Type B pancreatic cell (in vitro differentiated cells): Measurements from ENCODE around the gene FRMD5. TPM values are rescaled to one million over a fixed set of nuclear protein-coding genes. Genes with fewer than 3 reads are reported as not detected.
"Not testable (repeated sequence)": the region's sequence is repeated elsewhere in the genome, so short reads cannot be mapped to it uniquely, and the experiment has no call there.

ENCODE experiments used
- DNase-seq: peaks from one replicate; pipeline ENCODE4 v3.0.0; 2021; ENCODE audit warnings: mixed read lengths; ENCODE audit not compliant: unreplicated experiment; ENCODE audit errors: extremely low spot score
- H3K27ac Mint-ChIP-seq: 2 replicates; pipeline ENCODE4 v1.8.0; 2021; ENCODE audit warnings: mild to moderate bottlenecking, mixed read lengths
- H3K27me3 Mint-ChIP-seq: 2 replicates; pipeline ENCODE4 v1.8.0; 2021; ENCODE audit warnings: mixed read lengths
- H3K36me3 Mint-ChIP-seq: 2 replicates; pipeline ENCODE4 v1.8.0; 2021; ENCODE audit warnings: mixed read lengths
- H3K4me1 Mint-ChIP-seq: one replicate; pipeline ENCODE4 v1.8.0; 2021; ENCODE audit warnings: mixed read lengths; ENCODE audit not compliant: unreplicated experiment
- H3K4me3 Mint-ChIP-seq: 2 replicates; pipeline ENCODE4 v1.8.0; 2021; ENCODE audit warnings: mild to moderate bottlenecking, mixed read lengths
- H3K9me3 Mint-ChIP-seq: 2 replicates; pipeline ENCODE4 v1.8.0; 2021; ENCODE audit warnings: mixed read lengths
- CTCF ChIP-seq: fragments of 200-600 bp; sonication (generic); conservative IDR thresholded peaks from 2 replicates; pipeline ENCODE4 v1.5.0; 2021; ENCODE audit warnings: antibody characterized with exemption, mild to moderate bottlenecking
- total RNA-seq: library from RNA; stranded (reverse); gene quantifications from 2 replicates; pipeline ENCODE4 v1.2.1, GENCODE V29; 2021; ENCODE audit warnings: low replicate concordance

FRMD5 gene
- total RNA-seq, 1 donor from 2014 or later = 3.8 TPM

DNA sequence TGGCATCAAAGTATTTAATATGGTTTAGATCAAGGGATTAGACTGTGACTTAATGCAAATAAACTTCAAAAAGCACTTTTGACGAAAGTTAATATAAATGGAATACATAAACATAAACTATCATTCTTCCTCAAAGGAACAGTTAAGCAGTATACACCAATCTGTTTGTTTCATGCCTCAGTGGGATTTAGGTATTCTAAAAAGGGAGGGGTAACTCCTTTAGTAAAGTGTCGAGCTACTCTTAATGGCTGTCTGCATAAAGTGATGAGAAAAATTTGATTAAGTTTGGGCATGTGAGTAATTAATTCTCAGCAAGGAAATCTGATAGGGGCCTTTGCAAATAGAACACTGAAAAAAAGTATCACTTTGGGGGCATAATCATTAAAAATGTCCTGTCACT is 176.9 kb downstream of the FRMD5 start:
- Mint-ChIP-seq H3K36me3 (no peaks in the 10 kb centered on the region), H3K27me3 (no peaks in the 10 kb centered on the region), H3K4me1 (no peaks in the 10 kb centered on the region), H3K4me3 (no peak overlapping the region), H3K9me3 (no peaks in the 10 kb centered on the region), H3K27ac (no peak overlapping the region)
- no peak for TF ChIP-seq CTCF
- DNase-seq = no peak

GRCh38 chr15:44015545-44016305 is 179.3 kb downstream of the FRMD5 start:
- H3K4me3 Mint-ChIP-seq = no peak overlapping the region
- H3K27ac Mint-ChIP-seq = no peak overlapping the region
- H3K4me1 Mint-ChIP-seq = no peaks in the 10 kb centered on the region
- peaks cover 3% of the 10 kb centered on the region for H3K27me3 Mint-ChIP-seq
- H3K9me3 Mint-ChIP-seq = no peaks in the 10 kb centered on the region
- no peak for DNase-seq
- TF ChIP-seq CTCF = no peak
- H3K36me3 Mint-ChIP-seq = no peaks in the 10 kb centered on the region

DNA sequence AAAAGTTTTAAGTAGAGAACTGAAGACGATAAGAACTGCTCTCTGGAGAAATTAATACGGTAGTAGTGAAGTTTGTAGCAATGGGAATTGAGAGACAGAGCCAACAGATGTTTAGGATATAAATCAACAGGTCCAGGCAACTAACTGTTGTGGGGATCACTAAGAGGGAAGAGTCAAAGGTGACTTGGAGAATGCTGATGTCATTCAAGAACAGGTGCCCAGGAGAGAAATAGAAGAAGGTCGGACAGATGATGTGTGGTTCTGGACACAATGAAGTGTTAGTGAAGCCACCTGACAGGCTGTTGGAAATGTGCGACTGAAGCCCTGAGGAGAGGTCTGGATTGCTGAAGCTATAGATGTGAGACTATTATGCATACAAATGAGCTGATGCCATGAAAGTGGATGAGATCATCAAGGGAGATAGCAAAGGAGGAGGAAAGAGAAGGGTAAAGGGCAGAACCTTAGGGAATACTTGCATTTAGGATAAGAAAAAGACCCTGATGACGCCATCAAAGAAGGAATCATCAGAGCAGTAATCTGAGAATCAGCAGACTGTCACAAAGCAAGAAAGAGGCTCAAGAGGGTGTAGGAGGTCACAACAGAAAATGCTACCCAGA is 183.7 kb downstream of the FRMD5 start:
- Mint-ChIP-seq H3K9me3 (peaks cover 3% of the 10 kb centered on the region), H3K4me1 (no peaks in the 10 kb centered on the region), H3K27ac (no peak overlapping the region), H3K27me3 (peaks cover 3% of the 10 kb centered on the region), H3K36me3 (no peaks in the 10 kb centered on the region), H3K4me3 (no peak overlapping the region)
- DNase-seq = no peak
- no peak for TF ChIP-seq CTCF

DNA sequence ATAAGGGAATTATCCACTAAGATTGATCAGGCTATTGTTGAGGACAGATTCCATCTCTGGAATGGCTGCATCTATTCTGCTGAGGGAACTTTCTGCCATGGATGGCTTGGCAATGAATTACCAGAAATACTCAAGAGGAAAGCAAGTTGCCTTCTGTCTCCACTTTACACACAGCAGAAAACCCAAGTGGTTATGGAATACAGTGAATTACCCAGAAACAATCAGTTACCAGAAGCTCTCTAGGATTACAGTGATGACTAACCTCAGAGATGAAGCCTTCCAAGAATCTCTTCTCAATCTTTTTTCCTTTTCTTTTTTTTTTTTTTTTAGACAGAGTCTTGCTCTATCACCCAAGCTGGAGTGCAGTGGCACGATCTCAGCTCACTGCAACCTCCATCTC is 185.0 kb downstream of the FRMD5 start:
- DNase-seq = no peak

GRCh38 chr15:44009038-44009437 is 186.0 kb downstream of the FRMD5 start:
- Mint-ChIP-seq H3K27ac (no peak overlapping the region), H3K4me3 (no peak overlapping the region), H3K36me3 (no peaks in the 10 kb centered on the region), H3K9me3 (peaks cover 3% of the 10 kb centered on the region), H3K4me1 (no peaks in the 10 kb centered on the region), H3K27me3 (peaks cover 3% of the 10 kb centered on the region)
- no peak for DNase-seq
- TF ChIP-seq CTCF = no peak

More for the DNA sequence above, 185.0 kb downstream of the FRMD5 start:
- no peak overlapping the region for H3K4me3 Mint-ChIP-seq
- H3K27ac Mint-ChIP-seq = no peak overlapping the region
- peaks cover 3% of the 10 kb centered on the region for H3K27me3 Mint-ChIP-seq
- TF ChIP-seq CTCF = no peak
- peaks cover 3% of the 10 kb centered on the region for H3K9me3 Mint-ChIP-seq
- H3K4me1 Mint-ChIP-seq = no peaks in the 10 kb centered on the region
- no peaks in the 10 kb centered on the region for H3K36me3 Mint-ChIP-seq

DNA sequence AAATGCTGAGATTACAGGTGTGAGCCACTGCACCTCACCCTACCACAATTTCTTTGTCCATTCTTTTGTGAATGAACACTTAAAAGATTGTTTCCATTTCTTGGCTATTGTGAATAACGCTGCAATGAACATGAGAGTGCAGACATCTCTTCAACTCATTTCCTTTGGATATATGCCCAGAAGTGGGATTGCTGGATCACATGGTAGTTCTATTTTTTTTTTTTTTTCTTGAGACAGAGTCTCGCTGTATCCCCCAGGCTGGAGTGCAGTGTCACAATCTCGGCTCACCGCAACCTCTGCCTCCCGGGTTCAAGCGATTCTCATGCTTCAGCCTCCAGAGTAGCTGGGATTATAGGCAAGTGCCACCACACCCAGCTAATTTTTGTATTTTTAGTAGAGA is 194.8 kb downstream of the FRMD5 start:
- H3K27me3 Mint-ChIP-seq, H3K9me3 Mint-ChIP-seq, H3K4me3 Mint-ChIP-seq, DNase-seq, H3K27ac Mint-ChIP-seq, H3K4me1 Mint-ChIP-seq, H3K36me3 Mint-ChIP-seq: not testable (repeated sequence)
